Spleen (tissue), 11 donors: ENCODE results near the gene MDGA2. TPM values are rescaled to one million over a fixed set of nuclear protein-coding genes. Genes with fewer than 3 reads are reported as not detected.

Experiments used
- DNase-seq: peaks from one replicate; pipeline ENCODE4 v3.0.0-alpha.2; 2020
- H3K27ac ChIP-seq, 8 donors: fragments of 200-600 bp; sonication (generic) in 7 of 8; 1 replicate in 4 of 8; 2 replicates in 4 of 8; pipeline versions ENCODE4 v1.5.0 to v1.8.0; 2016 to 2021; ENCODE audit warnings: inconsistent platforms in 4 of 8, mild to moderate bottlenecking in 4 of 8, moderate library complexity in 1 of 8
- H3K27me3 ChIP-seq, 7 donors: fragments of 200-600 bp; sonication (generic) in 6 of 7; replicated peaks in 1 of 7; 1 replicate in 4 of 7; 2 replicates in 3 of 7; pipeline versions ENCODE4 v1.5.0 to v1.8.0; 2016 to 2021; ENCODE audit warnings: inconsistent platforms in 3 of 7, mild to moderate bottlenecking in 1 of 7
- H3K36me3 ChIP-seq, 6 donors: fragments of 200-600 bp; sonication (generic) in 5 of 6; 1 replicate in 4 of 6; 2 replicates in 2 of 6; pipeline versions ENCODE4 v1.5.0 to v1.8.0; 2016 to 2021; ENCODE audit warnings: inconsistent platforms in 2 of 6
- H3K4me1 ChIP-seq, 6 donors: fragments of 200-600 bp; sonication (generic) in 5 of 6; 1 replicate in 3 of 6; 2 replicates in 3 of 6; pipeline versions ENCODE4 v1.5.0 to v1.8.0; 2016 to 2021; ENCODE audit warnings: inconsistent platforms in 3 of 6
- H3K4me3 ChIP-seq, 8 donors: fragments of 200-600 bp; sonication (generic) in 7 of 8; 1 replicate in 4 of 8; 2 replicates in 4 of 8; pipeline versions ENCODE4 v1.5.0 to v1.8.0; 2016 to 2021; ENCODE audit warnings: inconsistent platforms in 4 of 8, mild to moderate bottlenecking in 4 of 8, moderate library complexity in 2 of 8
- H3K9me3 ChIP-seq, 8 donors: fragments of 200-600 bp; sonication (generic) in 7 of 8; 1 replicate in 4 of 8; 2 replicates in 4 of 8; pipeline versions ENCODE4 v1.5.0 to v1.8.0; 2016 to 2021; ENCODE audit warnings: inconsistent platforms in 4 of 8
- CTCF ChIP-seq, 11 experiments: fragments of 200-600 bp in 7 of 11; fragments of 450-650 bp in 4 of 11; sonication (generic) in 4 of 11; IDR thresholded peaks in 8 of 11; conservative IDR thresholded peaks in 3 of 11; 1 replicate in 7 of 11; 2 replicates in 4 of 11; pipeline versions ENCODE4 v1.4.0 to v1.8.0; 2016 to 2021; ENCODE audit warnings: antibody characterized with exemption in 11 of 11, inconsistent platforms in 4 of 11, mild to moderate bottlenecking in 1 of 11
- POLR2A ChIP-seq, 3 donors: fragments of 450-650 bp; IDR thresholded peaks; one replicate each; pipeline ENCODE4 v1.5.1; 2017; ENCODE audit warnings: antibody characterized with exemption in 3 of 3, mild to moderate bottlenecking in 1 of 3
- POLR2AphosphoS5 ChIP-seq, 3 donors: sonication (generic); formaldehyde crosslinking; IDR thresholded peaks; one replicate each; pipeline ENCODE4 v1.5.1; 2017; ENCODE audit warnings: antibody characterized with exemption in 3 of 3
- WGBS, 5 donors: extraction: QIAGEN DNeasy Blood & Tissue Kit in 3 of 5; methylation state at CpG; one replicate each; pipeline versions ENCODE4 v1.1.5 to v1.1.7; 2013 to 2018; 5-methylcytosine and 5-hydroxymethylcytosine counted together
- intact Hi-C: fragments of 100-400 bp; cut with DNase I; formaldehyde crosslinking; loops from one replicate; pipeline ENCODE4 v1.15.0; 2023; ENCODE audit warnings: low total_unique reads
- polyA plus RNA-seq, 3 donors: library from polyadenylated mRNA; stranded (reverse); fragments of 200-250 nt; gene quantifications; one replicate each; pipeline ENCODE4 v1.2.1, GENCODE V29; 2013
- total RNA-seq, 7 donors: library from RNA; depleted of rRNA in 3 of 7; stranded (reverse); fragments of >200 nt in 3 of 7; fragmentation: NEBNext Ultra II Directional in 4 of 7; extraction: Animal tissue kit (Norgen Biotek cat#: 25700) in 4 of 7; gene quantifications; one replicate each; pipeline versions ENCODE4 v1.1.0 to v1.2.1, GENCODE V29; 2016 to 2021
- donor health status: healthy with polysubstance abuse.
- donor health status: DM: no; HTN: no; CAD: no; lungs with moderate emphysema.
- donor health status: DM: no; HTN: no; CAD: no.
- donor health status: Bipolar disorder and iron deficiency.
- donor health status: healthy.
- donor health status: DM: no; HTN: no; CAD: no.
- donor health status: DM: yes; HTN: yes; CAD: no.

MDGA2 gene
- total and polyA plus RNA-seq, 10 donors = 0.06 to 0.26 (median 0.07) TPM; not detected in 7

- no peak overlapping the region for H3K4me3 ChIP-seq
- TF ChIP-seq CTCF (IDR thresholded peaks at IDR 0.05 in 8 of 11, conservative IDR thresholded peaks at IDR 0.05 in 3 of 11) = no peak
- no peak for TF ChIP-seq POLR2A (IDR thresholded peaks at IDR 0.05)
- TF ChIP-seq POLR2AphosphoS5 (IDR thresholded peaks at IDR 0.05) = no peak
- no peaks in the 10 kb centered on the region for H3K27me3 ChIP-seq
- no peak for DNase-seq
- intact Hi-C loops = no loop called here
- H3K27ac ChIP-seq = no peak overlapping the region
- H3K36me3 ChIP-seq = no peaks in the 10 kb centered on the region
- no peaks in the 10 kb centered on the region for H3K4me1 ChIP-seq
- WGBS, 5 donors = 57 to 74% (median 68%) methylated on average over 3 of the region's 3 CpGs
- no peaks in the 10 kb centered on the region for H3K9me3 ChIP-seq
Measured at GRCh38 chr14:47235619-47236018, 439.8 kb downstream of the MDGA2 start.

GRCh38 chr14:47226877-47227520 is 448.4 kb downstream of the MDGA2 start:
- Histone ChIP-seq H3K27me3 (no peaks in the 10 kb centered on the region), H3K27ac (no peak overlapping the region), H3K4me1 (peaks cover 0 to 11% (median 5%) of the 10 kb centered on the region in 6 donors), H3K9me3 (peaks cover 0 to 6% (median 0%) of the 10 kb centered on the region in 8 donors), H3K4me3 (no peak overlapping the region), H3K36me3 (no peaks in the 10 kb centered on the region)
- TF ChIP-seq CTCF (IDR thresholded peaks at IDR 0.05 in 8 of 11, conservative IDR thresholded peaks at IDR 0.05 in 3 of 11) (no peak), POLR2A (IDR thresholded peaks at IDR 0.05) (no peak), POLR2AphosphoS5 (IDR thresholded peaks at IDR 0.05) (no peak)
- 13 to 18% (median 16%) methylated on average over 5 of the region's 5 CpGs for WGBS, 5 donors
- intact Hi-C loops = no loop called here
- DNase-seq = no peak

GRCh38 chr14:47223656-47224055 is 451.7 kb downstream of the MDGA2 start:
- Histone ChIP-seq H3K27ac (no peak overlapping the region), H3K36me3 (no peaks in the 10 kb centered on the region), H3K9me3 (peaks cover 0 to 6% (median 0%) of the 10 kb centered on the region in 8 donors), H3K27me3 (no peaks in the 10 kb centered on the region), H3K4me3 (no peak overlapping the region), H3K4me1 (peaks cover 0 to 11% (median 5%) of the 10 kb centered on the region in 6 donors)
- TF ChIP-seq POLR2AphosphoS5 (IDR thresholded peaks at IDR 0.05) = no peak
- TF ChIP-seq CTCF (IDR thresholded peaks at IDR 0.05 in 8 of 11, conservative IDR thresholded peaks at IDR 0.05 in 3 of 11) = no peak
- no peak for TF ChIP-seq POLR2A (IDR thresholded peaks at IDR 0.05)
- DNase-seq = no peak
- intact Hi-C loops = no loop called here
- WGBS, 5 donors = 52 to 83% (median 73%) methylated on average over 4 of the region's 4 CpGs

GRCh38 chr14:47220096-47220495 is 455.3 kb downstream of the MDGA2 start:
- Histone ChIP-seq H3K4me3 (no peak overlapping the region), H3K27me3 (no peaks in the 10 kb centered on the region), H3K27ac (no peak overlapping the region), H3K4me1 (no peaks in the 10 kb centered on the region), H3K9me3 (peaks cover 0 to 6% (median 0%) of the 10 kb centered on the region in 8 donors), H3K36me3 (no peaks in the 10 kb centered on the region)
- no peak for TF ChIP-seq POLR2A (IDR thresholded peaks at IDR 0.05)
- TF ChIP-seq CTCF (IDR thresholded peaks at IDR 0.05 in 8 of 11, conservative IDR thresholded peaks at IDR 0.05 in 3 of 11) = no peak
- TF ChIP-seq POLR2AphosphoS5 (IDR thresholded peaks at IDR 0.05) = no peak
- intact Hi-C loops = no loop called here
- DNase-seq = no peak
- 50 to 73% (median 59%) methylated on average over 2 of the region's 2 CpGs for WGBS, 5 donors
